Dedifferentiated amniotic fluid mesenchymal stem cell (primary cell): ENCODE data around the gene PZP.
"Not testable (repeated sequence)": the region's sequence is repeated elsewhere in the genome, so short reads cannot be mapped to it uniquely, and the experiment has no call there.

Source experiments
- DNase-seq: peaks from one replicate; pipeline ENCODE4 v3.0.0-alpha.2; 2016; ENCODE audit errors: extremely low spot score

PZP gene

GRCh38 chr12:9208229-9208628 lies at the start of gene PZP:
Gene PZP (minus strand): TSS chr12:9208395. CDS start chr12:9208341, 54 bp downstream.
- DNase-seq = no peak

- no peak for DNase-seq
Observed at GRCh38 chr12:9256758-9257405, 48.7 kb upstream of the PZP start.

- DNase-seq = no peak
Observed at GRCh38 chr12:9256341-9256740, 48.1 kb upstream of the PZP start.

GRCh38 chr12:9255837-9256236 lies 47.6 kb upstream of the PZP start:
- DNase-seq = no peak

GRCh38 chr12:9253464-9253863 lies 45.3 kb upstream of the PZP start:
- DNase-seq = no peak

GRCh38 chr12:9252791-9253190 lies 44.6 kb upstream of the PZP start:
- not testable (repeated sequence) for DNase-seq

- no peak for DNase-seq
Observed at GRCh38 chr12:9252256-9252655, 44.1 kb upstream of the PZP start.

- DNase-seq = no peak
Observed at GRCh38 chr12:9248435-9248834, 40.2 kb upstream of the PZP start.

GRCh38 chr12:9244894-9245293 lies 36.7 kb upstream of the PZP start:
- no peak for DNase-seq

- no peak for DNase-seq
Observed at GRCh38 chr12:9243999-9244649, 35.9 kb upstream of the PZP start.

GRCh38 chr12:9241301-9241700 lies 33.1 kb upstream of the PZP start:
- DNase-seq = no peak

GRCh38 chr12:9240776-9241175 lies 32.6 kb upstream of the PZP start:
- DNase-seq = no peak

GRCh38 chr12:9240004-9240635 lies 31.9 kb upstream of the PZP start:
- DNase-seq = not testable (repeated sequence)

- DNase-seq = no peak
Observed at GRCh38 chr12:9237286-9237685, 29.1 kb upstream of the PZP start.

- no peak for DNase-seq
Observed at GRCh38 chr12:9235519-9235918, 27.3 kb upstream of the PZP start.

- DNase-seq = no peak
Observed at GRCh38 chr12:9227950-9228349, 19.8 kb upstream of the PZP start.

- no peak for DNase-seq
Observed at GRCh38 chr12:9223830-9224229, 15.6 kb upstream of the PZP start.

- DNase-seq = no peak
Observed at GRCh38 chr12:9221483-9221882, 13.3 kb upstream of the PZP start.

GRCh38 chr12:9221011-9221410 lies 12.8 kb upstream of the PZP start:
- DNase-seq = not testable (repeated sequence)

GRCh38 chr12:9214534-9214933 lies 6.3 kb upstream of the PZP start:
- no peak for DNase-seq

GRCh38 chr12:9211687-9212086 lies 3.5 kb upstream of the PZP start:
- no peak for DNase-seq

- no peak for DNase-seq
Observed at GRCh38 chr12:9204380-9204779, 3.8 kb downstream of the PZP start.

GRCh38 chr12:9198012-9198411 lies 10.2 kb downstream of the PZP start:
- no peak for DNase-seq
